Peyer's patch (tissue), 4 donors: Measurements from ENCODE around the gene ERP27.

Source experiments
- POLR2A ChIP-seq, 2 donors: fragments of 450-650 bp; IDR thresholded peaks; one replicate each; pipeline ENCODE4 v1.5.1; 2017; ENCODE audit warnings: antibody characterized with exemption in 2 of 2, mild to moderate bottlenecking in 2 of 2, moderate library complexity in 2 of 2
- TF ChIP-seq, protein P1 (sequence below), 6 experiments: fragments of 450-650 bp in 4 of 6; fragments of 200-600 bp in 2 of 6; sonication (generic) in 1 of 6; IDR thresholded peaks; one replicate each; pipeline ENCODE4 v1.5.1; 2017 to 2019; ENCODE audit warnings: antibody characterized with exemption in 6 of 6, mild to moderate bottlenecking in 3 of 6, moderate library complexity in 1 of 6

DNA sequence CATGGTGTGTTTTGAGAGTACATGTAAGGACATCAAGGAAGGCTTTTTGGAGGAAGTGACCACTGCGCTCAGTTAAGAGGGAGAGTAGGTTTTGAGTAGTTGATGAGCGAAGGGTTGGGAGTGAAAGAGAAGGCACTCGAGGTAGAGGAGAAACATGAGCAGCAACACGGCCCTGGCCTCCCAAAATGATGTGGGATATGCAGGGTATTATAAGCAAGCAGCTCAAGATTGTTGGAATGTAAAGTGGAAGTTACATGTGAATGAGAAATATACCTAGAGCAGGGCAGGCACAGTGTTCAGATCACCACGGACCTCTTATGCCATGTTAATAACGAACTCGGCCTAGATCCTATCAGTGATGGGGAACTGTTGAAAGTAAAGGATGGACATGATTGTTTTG is 25.2 kb upstream of the ERP27 start:
- TF ChIP-seq, protein P1, sequence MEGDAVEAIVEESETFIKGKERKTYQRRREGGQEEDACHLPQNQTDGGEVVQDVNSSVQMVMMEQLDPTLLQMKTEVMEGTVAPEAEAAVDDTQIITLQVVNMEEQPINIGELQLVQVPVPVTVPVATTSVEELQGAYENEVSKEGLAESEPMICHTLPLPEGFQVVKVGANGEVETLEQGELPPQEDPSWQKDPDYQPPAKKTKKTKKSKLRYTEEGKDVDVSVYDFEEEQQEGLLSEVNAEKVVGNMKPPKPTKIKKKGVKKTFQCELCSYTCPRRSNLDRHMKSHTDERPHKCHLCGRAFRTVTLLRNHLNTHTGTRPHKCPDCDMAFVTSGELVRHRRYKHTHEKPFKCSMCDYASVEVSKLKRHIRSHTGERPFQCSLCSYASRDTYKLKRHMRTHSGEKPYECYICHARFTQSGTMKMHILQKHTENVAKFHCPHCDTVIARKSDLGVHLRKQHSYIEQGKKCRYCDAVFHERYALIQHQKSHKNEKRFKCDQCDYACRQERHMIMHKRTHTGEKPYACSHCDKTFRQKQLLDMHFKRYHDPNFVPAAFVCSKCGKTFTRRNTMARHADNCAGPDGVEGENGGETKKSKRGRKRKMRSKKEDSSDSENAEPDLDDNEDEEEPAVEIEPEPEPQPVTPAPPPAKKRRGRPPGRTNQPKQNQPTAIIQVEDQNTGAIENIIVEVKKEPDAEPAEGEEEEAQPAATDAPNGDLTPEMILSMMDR (IDR thresholded peaks at IDR 0.05) = no peak
- no peak for TF ChIP-seq POLR2A (IDR thresholded peaks at IDR 0.05)
